Panc1 (cell line): ENCODE data around the gene CLASRP.

ENCODE experiments used
- CTCF ChIP-seq: fragments of 450-650 bp; IDR thresholded peaks from 2 replicates; pipeline ENCODE4 v1.5.1; 2017; ENCODE audit warnings: mild to moderate bottlenecking
- TCF7L2 ChIP-seq: IDR thresholded peaks from 2 replicates; pipeline ENCODE4 v1.6.1; 2011; ENCODE audit warnings: mild to moderate bottlenecking, low read depth, low read length, inconsistent platforms

DNA sequence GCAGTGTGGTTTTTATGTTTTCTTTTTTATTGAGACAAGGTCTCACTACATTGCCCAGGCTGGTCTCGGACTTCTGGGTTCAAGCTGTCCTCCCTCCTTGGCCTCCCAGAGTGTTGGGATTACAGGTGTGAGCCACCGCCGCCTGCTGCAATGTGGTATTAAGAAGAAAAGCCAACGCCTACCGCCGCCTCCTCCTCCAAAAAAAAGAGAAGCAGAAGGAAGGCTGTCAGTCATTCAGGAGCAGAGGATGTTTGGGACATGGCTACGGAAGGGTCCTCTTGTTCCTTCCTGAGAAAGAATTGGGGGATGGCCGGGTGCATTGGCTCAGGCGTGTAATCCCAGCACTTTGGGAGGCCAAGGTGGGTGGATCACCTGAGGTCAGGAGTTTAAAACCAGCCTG is 55.3 kb downstream of the CLASRP start:
- TF ChIP-seq CTCF (no peak), TCF7L2 (no peak)
